ENCODE data around the gene PPP1R3E.
"Not testable (repeated sequence)": the region's sequence is repeated elsewhere in the genome, so short reads cannot be mapped to it uniquely, and the experiment has no call there.

PPP1R3E gene

DNA sequence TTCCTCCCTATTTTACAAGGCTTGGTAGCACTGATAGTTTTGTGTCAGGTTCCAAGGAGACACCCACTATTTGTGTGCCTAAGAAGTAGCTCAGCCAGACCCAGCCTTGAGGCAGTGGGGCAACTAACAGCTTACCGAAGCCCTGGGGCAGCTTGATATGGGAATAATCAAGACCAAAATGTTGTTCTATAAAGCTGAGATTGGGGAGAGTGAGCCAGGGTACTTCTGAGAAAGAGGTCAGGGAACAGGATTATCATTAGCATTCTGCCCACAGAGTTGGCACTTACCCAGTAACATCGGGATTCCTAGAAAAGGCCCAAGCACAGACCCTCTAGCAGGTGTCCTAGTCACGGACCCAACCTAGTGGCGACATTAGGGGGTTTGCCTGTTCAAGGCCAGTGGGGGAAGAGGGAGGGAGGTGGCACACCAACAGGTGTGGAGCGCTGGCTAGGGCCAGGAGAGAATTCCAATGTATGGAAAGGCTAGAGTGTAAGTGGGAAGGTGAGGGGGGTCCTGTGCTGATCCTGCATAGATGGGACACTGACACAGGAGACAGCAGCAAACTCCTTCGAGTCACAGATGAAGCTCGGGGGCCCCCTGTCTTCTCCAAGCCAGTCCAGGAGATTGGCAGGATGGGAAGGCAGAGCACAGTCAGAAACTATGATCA lies 4.9 kb downstream of the PPP1R3E start:
- in situ Hi-C loops (cut with MboI; ENCODE audit: low sequenced_read_pairs) = no loop called here

DNA sequence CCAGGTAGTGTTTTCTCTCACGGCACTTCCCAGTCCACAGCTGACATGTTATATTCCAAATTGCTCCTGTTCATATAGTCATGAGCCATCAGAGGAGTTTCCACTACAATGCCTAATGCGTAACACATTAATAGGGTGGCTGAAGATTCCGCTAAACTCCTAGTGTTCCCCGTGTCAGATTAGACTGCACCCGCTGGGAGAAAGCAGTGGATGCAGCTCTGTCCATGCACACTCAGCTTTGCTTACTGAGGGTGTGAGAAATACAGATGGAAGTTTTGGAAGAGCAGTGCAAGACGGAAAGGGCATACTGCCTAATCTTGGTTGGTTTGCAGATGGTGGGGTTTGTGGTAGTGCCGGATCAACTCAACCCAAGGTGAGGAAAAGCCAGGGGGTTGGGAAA lies 5.6 kb downstream of the PPP1R3E start:
- in situ Hi-C loops (cut with MboI; ENCODE audit: low sequenced_read_pairs) = no loop called here

- in situ Hi-C loops (cut with MboI; ENCODE audit: low sequenced_read_pairs) = no loop called here
Measured at GRCh38 chr14:23296012-23296777, 6.5 kb downstream of the PPP1R3E start.

DNA sequence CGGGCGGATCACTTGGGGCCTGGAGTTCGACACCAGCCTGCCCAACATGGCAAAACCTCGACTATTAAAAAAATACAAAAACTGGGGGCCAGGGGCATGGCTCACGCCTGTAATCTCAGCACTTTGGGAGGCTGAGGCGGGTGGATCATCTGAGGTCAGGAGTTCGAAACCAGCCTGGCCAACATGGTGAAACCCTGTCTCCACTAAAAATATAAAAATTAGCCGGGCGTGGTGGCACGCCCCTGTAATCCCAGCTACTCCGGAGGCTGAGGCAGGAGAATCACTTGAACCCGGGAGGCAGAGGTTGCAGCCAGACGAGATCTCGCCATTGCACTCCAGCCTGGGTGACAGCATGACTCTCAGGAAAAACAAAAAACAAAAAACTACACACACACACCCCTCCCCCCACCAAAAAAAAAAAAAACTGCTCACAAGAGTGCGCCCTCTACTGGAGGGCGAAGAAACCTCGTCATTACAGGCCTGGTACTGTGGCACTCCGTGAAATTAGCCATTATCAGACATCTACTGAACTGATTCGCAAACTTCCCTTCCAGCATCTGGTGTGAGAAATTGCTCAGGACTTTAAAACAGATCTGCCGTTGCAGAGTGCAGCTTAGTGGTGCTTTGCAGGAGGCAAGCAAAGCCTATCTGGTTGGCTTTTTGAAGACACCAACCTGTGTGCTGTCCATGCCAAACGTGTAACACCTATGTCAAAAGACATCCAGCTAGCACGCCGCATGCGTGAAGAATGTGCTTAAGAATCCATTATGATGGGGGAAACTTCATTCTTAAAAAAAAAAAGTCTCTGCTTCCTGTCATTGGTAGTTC lies 7.7 kb downstream of the PPP1R3E start:
- in situ Hi-C loops (cut with MboI; ENCODE audit: low sequenced_read_pairs) = no loop called here

DNA sequence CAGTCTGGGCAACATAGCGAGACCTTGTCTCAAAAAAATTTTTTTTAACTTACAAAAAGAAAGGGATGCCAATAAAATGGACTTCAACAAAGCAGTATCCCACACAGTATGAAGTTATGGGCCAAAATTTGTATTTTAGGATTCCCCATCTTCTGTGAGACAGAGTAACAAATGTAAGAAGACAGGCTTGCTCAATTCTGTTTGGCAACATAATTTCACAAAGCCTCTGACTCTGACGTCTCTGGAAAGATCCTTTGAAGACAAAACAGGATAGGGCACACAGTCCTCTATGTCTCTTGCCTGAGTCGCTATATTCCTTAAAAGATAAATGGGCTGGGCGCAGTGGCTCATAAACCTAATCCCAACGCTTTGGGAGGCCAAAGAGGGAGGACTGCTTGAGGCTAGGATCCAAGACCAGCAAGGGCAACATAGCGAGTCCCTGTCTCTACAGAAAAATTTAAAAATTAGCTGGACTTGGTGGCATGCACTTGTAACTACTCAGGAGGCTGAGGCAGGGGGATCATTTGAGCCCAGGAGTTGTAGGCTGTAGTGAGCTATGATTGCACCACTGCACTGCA lies 15.7 kb downstream of the PPP1R3E start:
- in situ Hi-C loops (cut with MboI; ENCODE audit: low sequenced_read_pairs) = no loop called here

GRCh38 chr14:23286020-23286901 lies 16.4 kb downstream of the PPP1R3E start, which contains the start of gene HOMEZ:
Gene HOMEZ (minus strand): TSS chr14:23286132. CDS start chr14:23285952, 180 bp downstream.
- in situ Hi-C loops (cut with MboI; ENCODE audit: low sequenced_read_pairs) = no loop called here

- in situ Hi-C loops (cut with MboI; ENCODE audit: low sequenced_read_pairs) = no loop called here
Measured at GRCh38 chr14:23285530-23286019, 17.1 kb downstream of the PPP1R3E start.

DNA sequence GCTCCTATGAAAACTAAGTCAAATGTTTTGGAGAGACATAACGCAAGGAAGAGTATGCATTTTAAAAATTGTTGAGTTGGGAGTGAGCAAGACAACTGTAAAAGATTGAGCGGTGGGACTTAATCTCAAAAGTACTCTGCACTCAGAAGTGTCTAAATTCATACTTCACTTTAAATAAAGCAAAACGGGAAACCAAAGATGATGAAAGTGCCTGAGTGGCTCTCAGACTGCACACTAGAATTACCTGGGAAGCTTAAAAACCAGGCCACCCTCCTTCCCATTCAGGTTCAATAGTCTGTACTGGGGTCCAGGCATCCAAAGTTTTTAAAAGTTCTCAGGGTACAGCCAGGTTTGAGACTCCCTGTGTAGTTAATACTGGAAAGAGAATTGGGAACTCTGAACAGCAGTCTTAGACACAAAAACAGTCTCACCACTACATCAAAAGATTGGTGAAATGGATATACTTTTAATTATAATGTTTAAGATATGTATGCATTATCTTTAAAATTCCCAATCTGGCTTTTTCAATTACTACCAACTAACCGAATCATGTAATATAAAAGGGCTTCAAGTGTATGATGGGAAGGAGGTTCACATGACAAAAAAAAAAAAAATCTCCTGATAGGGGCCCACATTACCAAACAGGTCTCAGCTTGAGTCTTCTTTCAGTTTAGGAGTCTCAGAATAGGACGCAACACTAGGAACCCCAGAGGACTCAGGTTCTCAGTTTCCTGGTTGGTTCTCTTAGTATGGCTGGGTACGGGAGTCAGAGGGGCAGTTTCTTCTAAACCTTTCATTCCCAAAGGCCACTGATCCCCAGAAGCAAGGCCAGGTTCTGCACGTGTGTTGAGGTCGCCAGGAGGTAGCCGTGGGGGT lies 17.8 kb downstream of the PPP1R3E start:
- in situ Hi-C loops (cut with MboI; ENCODE audit: low sequenced_read_pairs) = no loop called here

GRCh38 chr14:23281247-23281646 lies 21.4 kb downstream of the PPP1R3E start:
- in situ Hi-C loops (cut with MboI; ENCODE audit: low sequenced_read_pairs) = no loop called here

- in situ Hi-C loops (cut with MboI; ENCODE audit: low sequenced_read_pairs) = not testable (repeated sequence)
Measured at GRCh38 chr14:23277928-23278327, 24.7 kb downstream of the PPP1R3E start.

- in situ Hi-C loops (cut with MboI; ENCODE audit: low sequenced_read_pairs) = no loop called here
Measured at GRCh38 chr14:23277189-23277588, 25.5 kb downstream of the PPP1R3E start.

GRCh38 chr14:23275412-23275811 lies 27.2 kb downstream of the PPP1R3E start:
- in situ Hi-C loops (cut with MboI; ENCODE audit: low sequenced_read_pairs) = no loop called here

- in situ Hi-C loops (cut with MboI; ENCODE audit: low sequenced_read_pairs) = no loop called here
Measured at GRCh38 chr14:23269193-23269592, 33.5 kb downstream of the PPP1R3E start.

GRCh38 chr14:23260849-23261248 lies 41.8 kb downstream of the PPP1R3E start:
- in situ Hi-C loops (cut with MboI; ENCODE audit: low sequenced_read_pairs) = not testable (repeated sequence)

DNA sequence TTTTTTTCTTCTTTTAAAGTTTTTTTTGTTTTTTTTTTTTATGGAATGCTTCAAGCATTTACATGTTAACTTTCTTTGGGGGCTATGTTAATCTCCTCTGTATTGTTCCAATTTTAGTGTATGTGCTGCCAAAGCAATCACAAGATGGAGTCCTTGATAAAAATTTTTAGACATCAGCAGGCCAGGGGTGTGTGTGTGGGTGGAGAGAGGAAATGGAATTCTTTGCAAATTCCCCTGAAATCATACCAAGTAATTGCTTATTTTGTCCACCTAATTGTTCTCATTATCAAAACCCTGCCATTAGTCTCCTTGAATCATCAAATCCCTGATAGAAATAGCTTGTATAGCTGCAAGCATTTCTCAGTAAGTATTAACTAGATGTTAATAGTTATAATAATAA lies 43.2 kb downstream of the PPP1R3E start:
- in situ Hi-C loops (cut with MboI; ENCODE audit: low sequenced_read_pairs) = no loop called here

DNA sequence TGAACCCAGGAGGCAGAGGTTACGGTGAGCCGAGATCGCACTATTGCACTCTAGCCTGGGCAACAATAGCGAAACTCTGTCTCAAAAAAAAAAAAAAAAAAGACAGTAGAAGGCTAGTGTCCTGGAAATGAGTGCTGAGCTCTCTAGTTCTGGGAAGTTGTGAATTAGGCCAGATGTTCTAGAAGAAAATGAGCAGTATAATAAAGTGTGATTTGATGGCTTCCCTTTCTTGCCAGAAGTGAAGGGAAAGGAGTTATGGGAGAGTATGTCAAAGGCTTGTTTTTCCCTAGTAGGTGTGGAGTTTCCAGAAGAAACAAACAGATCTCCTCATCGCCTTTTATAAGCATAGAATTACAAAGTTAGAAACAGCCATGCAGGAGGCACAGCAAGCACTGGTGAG lies 44.4 kb downstream of the PPP1R3E start:
- in situ Hi-C loops (cut with MboI; ENCODE audit: low sequenced_read_pairs) = no loop called here

GRCh38 chr14:23252420-23253333 lies 50.0 kb downstream of the PPP1R3E start:
- in situ Hi-C loops (cut with MboI; ENCODE audit: low sequenced_read_pairs) = no loop called here

DNA sequence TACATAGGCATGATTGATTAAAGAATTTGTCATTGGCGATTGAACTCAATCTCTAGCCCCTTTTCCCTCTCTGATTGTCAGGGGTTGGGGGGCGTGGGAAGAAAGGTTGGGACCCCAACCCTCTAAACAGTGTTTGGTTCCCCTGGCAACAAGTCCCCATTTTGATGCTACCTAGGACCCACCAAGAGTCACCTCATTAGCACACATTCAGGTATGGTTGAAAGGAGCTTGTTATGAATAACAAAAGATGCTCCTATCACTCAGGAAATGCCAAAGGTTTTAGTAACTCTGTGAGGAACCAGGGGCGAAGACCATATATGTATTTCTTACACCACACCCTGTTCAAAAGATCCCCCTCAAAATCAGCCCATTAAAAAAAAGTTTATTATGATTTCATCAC lies 50.7 kb downstream of the PPP1R3E start:
- in situ Hi-C loops (cut with MboI; ENCODE audit: low sequenced_read_pairs) = no loop called here
